ENCODE measurements around the gene ENGASE. TPM values are rescaled to one million over a fixed set of nuclear protein-coding genes. Genes with fewer than 3 reads are reported as not detected.

Gene ENGASE
- total and polyA plus RNA-seq, 9 of the 15 experiments (the other 6 are each of a cell fraction or from before 2014, with no cell fraction given), result 0.06 to 45.5 (median 13.9) TPM

DNA sequence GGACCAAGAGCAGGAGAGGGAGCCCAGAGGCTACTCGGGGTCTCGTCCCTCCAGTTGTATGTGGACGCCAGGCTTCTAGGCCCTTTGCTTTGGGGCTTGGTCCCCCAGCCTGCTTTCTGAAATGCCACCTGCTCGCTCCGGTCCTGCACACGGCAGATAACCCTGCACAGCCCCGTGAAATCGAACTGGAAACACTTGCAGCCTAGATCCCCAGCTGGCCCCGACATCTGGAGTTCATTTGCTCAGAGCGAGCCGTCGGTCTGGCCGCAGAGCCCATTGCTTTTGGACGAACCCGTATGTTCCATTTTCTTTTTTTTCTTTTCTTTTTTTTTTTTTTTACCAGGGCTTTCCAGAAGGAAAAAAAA lies 27.7 kb upstream of the ENGASE start:
- peak; percentile 14; the same call in 1 of the 2 replicates for TF ChIP-seq CBFA2T2 (conservative IDR thresholded peaks at IDR 0.05)
- TF ChIP-seq CBFA2T3 (IDR thresholded peaks at IDR 0.05), result peak; percentile 20
- no peak for TF ChIP-seq RCOR1 (IDR thresholded peaks at IDR 0.05; ENCODE audit: borderline replicate concordance in 1 of 2, low read depth in 2 of 2, low read length in 2 of 2)
- Histone ChIP-seq H3K27me3 (ENCODE audit: control insufficient read depth in 2 of 2, insufficient read depth in 2 of 2, low read length in 2 of 2) (peaks cover 34 to 84% of the 10 kb centered on the region in 2 experiments; a peak in 4 of 5 replicates), H2AFZ (ENCODE audit: low read depth, low read length) (no peak overlapping the region), H3K9me3 (replicated peaks; ENCODE audit: control insufficient read depth, insufficient read depth, low read depth, low read length) (no peaks in the 10 kb centered on the region; the same call in 1 of the 2 replicates), H3K4me1 (replicated peaks in 1 of 2; ENCODE audit: control insufficient read depth in 2 of 2, insufficient read depth in 2 of 2, low read length in 2 of 2) (peaks cover 0 to 17% of the 10 kb centered on the region in 2 experiments; a peak in 2 of 5 replicates), H4K20me1 (replicated peaks; ENCODE audit: control insufficient read depth, insufficient read depth, low read length) (peaks cover 15% of the 10 kb centered on the region; the same call in 1 of the 2 replicates), H3K9me1 (ENCODE audit: control insufficient read depth, insufficient read depth, low read length) (no peaks in the 10 kb centered on the region), H3K4me2 (ENCODE audit: insufficient read depth, low read length) (no peak overlapping the region), H3K4me3 (no peak overlapping the region), H3K79me2 (ENCODE audit: control insufficient read depth, insufficient read depth, low read length) (no peaks in the 10 kb centered on the region), H3K27ac (ENCODE audit: extremely low read depth, low read depth, low read length) (no peak overlapping the region), H3K9ac (ENCODE audit: insufficient read depth in 1 of 2, low read depth in 2 of 2, low read length in 2 of 2) (no peak overlapping the region), H3K36me3 (ENCODE audit: control insufficient read depth, insufficient read depth, low read length) (no peaks in the 10 kb centered on the region)
- FAIRE-seq, result no peak
- no TSS peak for BruUV-seq (replicated peaks)
- intact Hi-C loops (cut with micrococcal nuclease), result loop anchor here (5.0 kb wide), 1 partner anchor 35 kb away; no protein-coding TSS in a partner anchor
- ChIA-PET POLR2A (no interaction called here), CTCF (ENCODE audit: low intra/inter-chr PET ratio) (interaction anchor here (0.9 to 1.6 kb wide), 2 partner anchors 27 to 341 kb away, joined by 3 to 8 read pairs; no protein-coding TSS in a partner anchor)
- ATAC-seq, result no peak
- WGBS (ENCODE audit: insufficient coverage, low coverage, missing lambda C conversion rate), result 5% methylated on average over 13 of the region's 15 CpGs
- DNase-seq (ENCODE audit: extremely low read depth in 1 of 4, low spot score in 3 of 4), result no peak
- in situ Hi-C loops (cut with MboI), result no loop called here

DNA sequence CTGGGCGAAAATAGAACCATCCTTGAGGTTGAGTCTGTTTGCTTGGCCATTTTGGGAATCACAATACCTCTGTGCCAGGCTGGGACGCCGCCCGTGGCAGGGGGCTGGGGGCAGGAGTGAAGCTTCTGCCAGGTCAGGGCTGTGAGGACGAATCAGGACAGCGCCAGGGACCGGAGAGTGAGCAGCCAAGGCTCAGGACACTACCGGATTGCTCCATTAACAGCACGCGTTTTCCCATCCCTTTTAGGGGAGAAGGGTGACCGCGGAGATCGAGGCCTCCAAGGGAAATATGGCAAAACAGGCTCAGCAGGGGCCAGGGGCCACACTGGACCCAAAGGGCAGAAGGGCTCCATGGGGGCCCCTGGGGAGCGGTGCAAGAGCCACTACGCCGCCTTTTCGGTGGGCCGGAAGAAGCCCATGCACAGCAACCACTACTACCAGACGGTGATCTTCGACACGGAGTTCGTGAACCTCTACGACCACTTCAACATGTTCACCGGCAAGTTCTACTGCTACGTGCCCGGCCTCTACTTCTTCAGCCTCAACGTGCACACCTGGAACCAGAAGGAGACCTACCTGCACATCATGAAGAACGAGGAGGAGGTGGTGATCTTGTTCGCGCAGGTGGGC lies 27.2 kb upstream of the ENGASE start:
- no peaks in the 10 kb centered on the region for H3K79me2 ChIP-seq (ENCODE audit: control insufficient read depth, insufficient read depth, low read length)
- no TSS peak for BruUV-seq (replicated peaks)
- 0 out of 4 replicates have a peak overlapping the region, but pooled peaks of 1 of the 2 experiments have one; percentile 13 for H3K9ac ChIP-seq (ENCODE audit: insufficient read depth in 1 of 2, low read depth in 2 of 2, low read length in 2 of 2)
- no peak overlapping the region for H2AFZ ChIP-seq (ENCODE audit: low read depth, low read length)
- H3K27ac ChIP-seq (ENCODE audit: extremely low read depth, low read depth, low read length), result no peak overlapping the region
- H3K4me2 ChIP-seq (ENCODE audit: insufficient read depth, low read length), result no peak overlapping the region
- H3K27me3 ChIP-seq (ENCODE audit: control insufficient read depth in 2 of 2, insufficient read depth in 2 of 2, low read length in 2 of 2), result peaks cover 32 to 81% of the 10 kb centered on the region in 2 experiments; a peak in 4 of 5 replicates
- no peak for DNase-seq (ENCODE audit: extremely low read depth in 1 of 4, low spot score in 3 of 4)
- in situ Hi-C loops (cut with MboI), result no loop called here
- 11% methylated on average over 27 of the region's 30 CpGs for WGBS (ENCODE audit: insufficient coverage, low coverage, missing lambda C conversion rate)
- ChIA-PET CTCF (ENCODE audit: low intra/inter-chr PET ratio) (interaction anchor here (0.6 to 0.9 kb wide), 2 partner anchors 35 to 341 kb away, joined by 3 read pairs; no protein-coding TSS in a partner anchor), POLR2A (no interaction called here)
- no peaks in the 10 kb centered on the region; the same call in 1 of the 2 replicates for H3K9me3 ChIP-seq (replicated peaks; ENCODE audit: control insufficient read depth, insufficient read depth, low read depth, low read length)
- no peak for ATAC-seq
- H4K20me1 ChIP-seq (replicated peaks; ENCODE audit: control insufficient read depth, insufficient read depth, low read length), result peaks cover 15% of the 10 kb centered on the region; the same call in 1 of the 2 replicates
- H3K4me3 ChIP-seq, result no peak overlapping the region
- no peaks in the 10 kb centered on the region for H3K9me1 ChIP-seq (ENCODE audit: control insufficient read depth, insufficient read depth, low read length)
- peaks cover 0 to 14% of the 10 kb centered on the region in 2 experiments; a peak in 2 of 5 replicates for H3K4me1 ChIP-seq (replicated peaks in 1 of 2; ENCODE audit: control insufficient read depth in 2 of 2, insufficient read depth in 2 of 2, low read length in 2 of 2)
- intact Hi-C loops (cut with micrococcal nuclease), result loop anchor here (5.0 kb wide), 1 partner anchor 35 kb away; no protein-coding TSS in a partner anchor
- H3K36me3 ChIP-seq (ENCODE audit: control insufficient read depth, insufficient read depth, low read length), result no peaks in the 10 kb centered on the region
- no peak for FAIRE-seq
- TF ChIP-seq, protein P1, sequence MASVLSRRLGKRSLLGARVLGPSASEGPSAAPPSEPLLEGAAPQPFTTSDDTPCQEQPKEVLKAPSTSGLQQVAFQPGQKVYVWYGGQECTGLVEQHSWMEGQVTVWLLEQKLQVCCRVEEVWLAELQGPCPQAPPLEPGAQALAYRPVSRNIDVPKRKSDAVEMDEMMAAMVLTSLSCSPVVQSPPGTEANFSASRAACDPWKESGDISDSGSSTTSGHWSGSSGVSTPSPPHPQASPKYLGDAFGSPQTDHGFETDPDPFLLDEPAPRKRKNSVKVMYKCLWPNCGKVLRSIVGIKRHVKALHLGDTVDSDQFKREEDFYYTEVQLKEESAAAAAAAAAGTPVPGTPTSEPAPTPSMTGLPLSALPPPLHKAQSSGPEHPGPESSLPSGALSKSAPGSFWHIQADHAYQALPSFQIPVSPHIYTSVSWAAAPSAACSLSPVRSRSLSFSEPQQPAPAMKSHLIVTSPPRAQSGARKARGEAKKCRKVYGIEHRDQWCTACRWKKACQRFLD (CRISPR knock-in tag; IDR thresholded peaks at IDR 0.05), result no peak
- TF ChIP-seq SMARCE1 (IDR thresholded peaks at IDR 0.05) (no peak), RBM22 (IDR thresholded peaks at IDR 0.05; ENCODE audit: low read depth, low read length, poor library complexity, severe bottlenecking) (no peak)
- TF ChIP-seq, protein P2, sequence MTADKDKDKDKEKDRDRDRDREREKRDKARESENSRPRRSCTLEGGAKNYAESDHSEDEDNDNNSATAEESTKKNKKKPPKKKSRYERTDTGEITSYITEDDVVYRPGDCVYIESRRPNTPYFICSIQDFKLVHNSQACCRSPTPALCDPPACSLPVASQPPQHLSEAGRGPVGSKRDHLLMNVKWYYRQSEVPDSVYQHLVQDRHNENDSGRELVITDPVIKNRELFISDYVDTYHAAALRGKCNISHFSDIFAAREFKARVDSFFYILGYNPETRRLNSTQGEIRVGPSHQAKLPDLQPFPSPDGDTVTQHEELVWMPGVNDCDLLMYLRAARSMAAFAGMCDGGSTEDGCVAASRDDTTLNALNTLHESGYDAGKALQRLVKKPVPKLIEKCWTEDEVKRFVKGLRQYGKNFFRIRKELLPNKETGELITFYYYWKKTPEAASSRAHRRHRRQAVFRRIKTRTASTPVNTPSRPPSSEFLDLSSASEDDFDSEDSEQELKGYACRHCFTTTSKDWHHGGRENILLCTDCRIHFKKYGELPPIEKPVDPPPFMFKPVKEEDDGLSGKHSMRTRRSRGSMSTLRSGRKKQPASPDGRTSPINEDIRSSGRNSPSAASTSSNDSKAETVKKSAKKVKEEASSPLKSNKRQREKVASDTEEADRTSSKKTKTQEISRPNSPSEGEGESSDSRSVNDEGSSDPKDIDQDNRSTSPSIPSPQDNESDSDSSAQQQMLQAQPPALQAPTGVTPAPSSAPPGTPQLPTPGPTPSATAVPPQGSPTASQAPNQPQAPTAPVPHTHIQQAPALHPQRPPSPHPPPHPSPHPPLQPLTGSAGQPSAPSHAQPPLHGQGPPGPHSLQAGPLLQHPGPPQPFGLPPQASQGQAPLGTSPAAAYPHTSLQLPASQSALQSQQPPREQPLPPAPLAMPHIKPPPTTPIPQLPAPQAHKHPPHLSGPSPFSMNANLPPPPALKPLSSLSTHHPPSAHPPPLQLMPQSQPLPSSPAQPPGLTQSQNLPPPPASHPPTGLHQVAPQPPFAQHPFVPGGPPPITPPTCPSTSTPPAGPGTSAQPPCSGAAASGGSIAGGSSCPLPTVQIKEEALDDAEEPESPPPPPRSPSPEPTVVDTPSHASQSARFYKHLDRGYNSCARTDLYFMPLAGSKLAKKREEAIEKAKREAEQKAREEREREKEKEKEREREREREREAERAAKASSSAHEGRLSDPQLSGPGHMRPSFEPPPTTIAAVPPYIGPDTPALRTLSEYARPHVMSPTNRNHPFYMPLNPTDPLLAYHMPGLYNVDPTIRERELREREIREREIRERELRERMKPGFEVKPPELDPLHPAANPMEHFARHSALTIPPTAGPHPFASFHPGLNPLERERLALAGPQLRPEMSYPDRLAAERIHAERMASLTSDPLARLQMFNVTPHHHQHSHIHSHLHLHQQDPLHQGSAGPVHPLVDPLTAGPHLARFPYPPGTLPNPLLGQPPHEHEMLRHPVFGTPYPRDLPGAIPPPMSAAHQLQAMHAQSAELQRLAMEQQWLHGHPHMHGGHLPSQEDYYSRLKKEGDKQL (CRISPR knock-in tag; IDR thresholded peaks at IDR 0.05; ENCODE audit: borderline replicate concordance), result no peak
